Retinal pigment epithelial cell (primary cell): Measurements from ENCODE around the gene AGAP1.

Source experiments
- DNase-seq: peaks from one replicate; pipeline ENCODE4 v3.0.0-alpha.2; 2010; ENCODE audit warnings: low read depth
- H3K4me3 ChIP-seq: 2 replicates; pipeline ENCODE4 v1.5.1; 2011; ENCODE audit warnings: mild to moderate bottlenecking, low read length, control low read depth, moderate library complexity
- CTCF ChIP-seq: conservative IDR thresholded peaks from 2 replicates; pipeline ENCODE4 v1.5.1; 2011; ENCODE audit warnings: low read depth, low read length, control low read depth, inconsistent platforms

The AGAP1 gene

GRCh38 chr2:235603659-235604058, 109.8 kb downstream of the AGAP1 start:
- H3K4me3 ChIP-seq = no peak overlapping the region
- no peak for TF ChIP-seq CTCF

GRCh38 chr2:235605312-235606003, 111.6 kb downstream of the AGAP1 start:
- peak; percentile 55 for DNase-seq
- peak overlapping the region; percentile 11 for H3K4me3 ChIP-seq
- no peak for TF ChIP-seq CTCF

More at GRCh38 chr2:235603659-235604058, 109.8 kb downstream of the AGAP1 start:
- DNase-seq = no peak

DNA sequence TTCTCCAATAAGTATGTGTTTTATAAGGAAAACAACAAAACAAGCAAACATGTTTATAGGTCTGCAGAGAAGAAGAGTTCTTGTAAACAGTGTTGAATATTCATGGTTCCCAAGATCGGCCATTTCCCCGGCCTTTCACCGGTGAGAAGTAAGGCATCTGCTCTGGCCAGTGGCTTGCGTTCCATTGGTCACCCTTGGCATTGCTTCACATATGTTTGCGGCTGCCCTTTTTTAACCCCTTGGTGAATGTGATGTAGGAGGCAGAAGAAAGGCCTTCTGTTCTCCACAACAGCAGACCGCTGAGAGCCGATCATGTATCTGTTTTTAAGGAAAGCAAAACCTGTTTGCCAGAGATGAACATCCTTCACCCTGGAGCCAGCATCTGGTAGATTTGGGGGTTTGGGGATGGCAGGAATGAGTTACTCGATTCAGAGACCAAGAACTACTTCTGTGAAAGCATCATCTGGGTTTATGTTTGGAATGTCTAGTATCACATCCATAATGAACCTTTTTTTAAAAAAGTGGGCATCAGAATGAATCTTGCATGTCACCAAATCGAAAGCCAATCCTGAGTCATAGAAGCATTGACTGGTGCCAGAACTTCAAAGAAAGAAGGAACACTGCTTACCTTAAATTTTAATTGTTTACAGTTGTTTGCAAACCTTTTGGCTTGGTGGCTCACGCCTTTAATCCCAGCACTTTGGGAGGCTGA, 112.3 kb downstream of the AGAP1 start:
- no peak for DNase-seq
- H3K4me3 ChIP-seq = no peak overlapping the region
- no peak for TF ChIP-seq CTCF

GRCh38 chr2:235607546-235608199, 113.8 kb downstream of the AGAP1 start:
- no peak for TF ChIP-seq CTCF
- H3K4me3 ChIP-seq = no peak overlapping the region
- no peak for DNase-seq

DNA sequence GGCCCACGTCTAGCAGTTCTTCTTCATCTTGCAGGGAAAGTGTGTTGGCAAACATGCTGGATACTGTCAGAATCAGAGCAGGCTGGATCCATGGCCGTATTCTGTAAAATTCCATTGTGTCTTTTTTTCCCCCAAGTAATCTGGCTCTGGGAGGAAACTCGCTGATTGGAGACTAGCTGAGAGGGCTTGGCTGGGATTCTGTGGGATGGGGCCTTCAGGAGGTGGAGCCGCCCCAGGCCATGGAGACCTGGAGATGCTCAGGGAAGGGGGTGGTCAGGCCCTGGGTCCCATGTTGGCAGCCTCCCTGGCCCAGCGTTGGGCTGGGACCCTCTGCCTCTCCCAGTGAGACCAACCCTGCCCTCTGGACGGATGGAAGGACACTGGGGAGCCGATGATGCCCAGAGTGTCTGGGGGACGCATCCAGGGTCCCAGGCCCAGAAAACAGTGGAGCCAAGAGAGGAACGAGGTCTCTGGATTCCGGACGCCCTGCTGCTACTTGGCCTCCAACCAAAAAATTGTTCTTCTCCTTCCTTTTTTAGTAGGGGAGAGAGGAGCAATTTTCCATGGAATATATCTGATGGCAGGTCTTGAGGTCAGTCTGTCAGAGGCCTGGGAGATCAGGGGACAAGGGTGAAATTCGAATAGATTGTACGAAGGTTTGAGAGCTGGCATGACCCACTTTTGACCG, 114.5 kb downstream of the AGAP1 start:
- DNase-seq = no peak
- no peak for TF ChIP-seq CTCF
- no peak overlapping the region for H3K4me3 ChIP-seq

DNA sequence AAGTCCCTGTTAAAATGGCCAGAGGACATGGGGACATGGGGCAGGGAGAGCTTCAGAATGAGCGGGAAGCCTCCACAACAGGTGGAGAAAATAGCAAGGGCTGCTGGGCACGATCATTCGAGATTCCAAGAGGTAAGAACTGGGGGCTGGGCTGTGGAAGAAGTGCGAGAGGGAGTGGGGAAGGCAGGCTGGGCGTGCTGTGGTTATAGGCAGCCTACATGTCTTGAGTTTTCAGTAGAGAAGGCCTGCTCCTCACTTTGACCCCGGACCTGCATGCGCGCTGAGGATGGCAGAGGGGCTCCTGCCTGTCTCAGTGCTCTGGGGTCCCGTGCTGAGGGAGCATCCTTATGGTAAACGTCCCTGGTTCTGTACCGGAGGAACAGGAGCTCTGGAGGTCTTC, 115.5 kb downstream of the AGAP1 start:
- TF ChIP-seq CTCF = no peak
- no peak overlapping the region for H3K4me3 ChIP-seq
- no peak for DNase-seq
